Measurements from ENCODE around the gene WDFY1. TPM values are rescaled to one million over a fixed set of nuclear protein-coding genes. Genes with fewer than 3 reads are reported as not detected.

WDFY1 gene
- total RNA-seq, 1 donor from 2014 or later, result 50.1 TPM

DNA sequence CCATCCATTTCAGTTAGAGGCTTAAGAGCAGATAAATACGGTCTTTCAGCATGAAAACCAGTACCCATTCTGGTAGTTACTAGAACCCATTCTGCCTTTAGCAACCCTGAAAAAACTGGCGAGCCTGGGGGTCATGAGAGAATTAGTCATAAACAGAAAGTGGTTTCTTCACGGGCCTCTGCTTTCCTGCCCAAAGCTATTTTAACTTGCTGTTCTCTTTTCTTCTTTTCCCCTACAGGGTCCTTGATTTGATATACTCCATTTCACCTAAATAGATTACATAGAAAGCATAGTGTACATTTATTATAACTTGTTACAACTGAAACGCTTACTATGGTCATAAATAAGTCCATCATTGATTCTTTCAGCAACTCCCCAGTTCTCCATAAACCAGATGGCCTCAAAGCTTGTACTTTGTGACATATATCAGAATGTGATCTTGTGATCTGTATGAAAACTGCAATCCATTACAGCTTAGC, 48.3 kb downstream of the WDFY1 start:
- ATAC-seq, result peak; percentile 46
- DNase-seq, result no peak
- Histone ChIP-seq H3K4me1 (no peaks in the 10 kb centered on the region), H3K9me3 (no peaks in the 10 kb centered on the region), H3K27ac (no peak overlapping the region), H3K36me3 (peaks cover 84% of the 10 kb centered on the region), H3K4me3 (no peak overlapping the region), H3K27me3 (no peaks in the 10 kb centered on the region)
- intact Hi-C loops (cut with DNase I), result no loop called here
- TF ChIP-seq, protein P1, sequence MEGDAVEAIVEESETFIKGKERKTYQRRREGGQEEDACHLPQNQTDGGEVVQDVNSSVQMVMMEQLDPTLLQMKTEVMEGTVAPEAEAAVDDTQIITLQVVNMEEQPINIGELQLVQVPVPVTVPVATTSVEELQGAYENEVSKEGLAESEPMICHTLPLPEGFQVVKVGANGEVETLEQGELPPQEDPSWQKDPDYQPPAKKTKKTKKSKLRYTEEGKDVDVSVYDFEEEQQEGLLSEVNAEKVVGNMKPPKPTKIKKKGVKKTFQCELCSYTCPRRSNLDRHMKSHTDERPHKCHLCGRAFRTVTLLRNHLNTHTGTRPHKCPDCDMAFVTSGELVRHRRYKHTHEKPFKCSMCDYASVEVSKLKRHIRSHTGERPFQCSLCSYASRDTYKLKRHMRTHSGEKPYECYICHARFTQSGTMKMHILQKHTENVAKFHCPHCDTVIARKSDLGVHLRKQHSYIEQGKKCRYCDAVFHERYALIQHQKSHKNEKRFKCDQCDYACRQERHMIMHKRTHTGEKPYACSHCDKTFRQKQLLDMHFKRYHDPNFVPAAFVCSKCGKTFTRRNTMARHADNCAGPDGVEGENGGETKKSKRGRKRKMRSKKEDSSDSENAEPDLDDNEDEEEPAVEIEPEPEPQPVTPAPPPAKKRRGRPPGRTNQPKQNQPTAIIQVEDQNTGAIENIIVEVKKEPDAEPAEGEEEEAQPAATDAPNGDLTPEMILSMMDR (IDR thresholded peaks at IDR 0.05), result no peak

DNA sequence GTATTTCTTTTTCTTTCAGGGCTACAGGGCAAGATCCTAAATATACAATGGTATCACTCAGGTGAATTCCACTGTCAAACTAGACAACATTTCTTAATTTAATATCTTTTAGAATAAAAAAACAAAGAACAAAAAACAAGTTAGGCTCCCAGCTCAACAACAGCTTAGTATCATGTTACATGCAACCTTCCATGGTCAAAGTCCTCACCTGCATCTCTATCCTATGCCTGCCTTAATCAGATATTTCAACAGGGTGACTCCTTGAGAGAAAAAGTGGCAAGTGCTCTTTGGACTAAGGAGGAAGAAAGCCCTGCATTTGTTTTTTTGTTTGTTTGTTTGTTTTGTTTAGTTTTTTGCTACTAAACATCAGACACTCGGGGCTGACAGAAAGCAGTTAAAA, 50.2 kb downstream of the WDFY1 start:
- Histone ChIP-seq H3K36me3 (peaks cover 83% of the 10 kb centered on the region), H3K4me3 (no peak overlapping the region), H3K27me3 (no peaks in the 10 kb centered on the region), H3K9me3 (no peaks in the 10 kb centered on the region), H3K4me1 (no peaks in the 10 kb centered on the region), H3K27ac (no peak overlapping the region)
- ATAC-seq (no peak), DNase-seq (no peak)
- intact Hi-C loops (cut with DNase I), result no loop called here
- TF ChIP-seq, protein P1 (IDR thresholded peaks at IDR 0.05), result no peak

- intact Hi-C loops (cut with DNase I), result no loop called here
These were observed 51.1 kb downstream of the WDFY1 start for GRCh38 chr2:223894009-223894408.

GRCh38 chr2:223890721-223891120, 54.4 kb downstream of the WDFY1 start:
- H3K27me3 ChIP-seq, result no peaks in the 10 kb centered on the region
- no peaks in the 10 kb centered on the region for H3K4me1 ChIP-seq
- peaks cover 73% of the 10 kb centered on the region for H3K36me3 ChIP-seq
- intact Hi-C loops (cut with DNase I), result no loop called here
- ATAC-seq, result no peak
- H3K27ac ChIP-seq, result no peak overlapping the region
- TF ChIP-seq, protein P1 (IDR thresholded peaks at IDR 0.05), result no peak
- H3K9me3 ChIP-seq, result no peaks in the 10 kb centered on the region
- no peak overlapping the region for H3K4me3 ChIP-seq
- DNase-seq, result no peak

More at GRCh38 chr2:223894009-223894408, 51.1 kb downstream of the WDFY1 start:
- TF ChIP-seq, protein P1 (IDR thresholded peaks at IDR 0.05), result no peak
- Histone ChIP-seq H3K36me3 (peaks cover 81% of the 10 kb centered on the region), H3K4me3 (no peak overlapping the region), H3K27me3 (no peaks in the 10 kb centered on the region), H3K27ac (no peak overlapping the region), H3K4me1 (no peaks in the 10 kb centered on the region), H3K9me3 (no peaks in the 10 kb centered on the region)
- no peak for DNase-seq
- ATAC-seq, result no peak

DNA sequence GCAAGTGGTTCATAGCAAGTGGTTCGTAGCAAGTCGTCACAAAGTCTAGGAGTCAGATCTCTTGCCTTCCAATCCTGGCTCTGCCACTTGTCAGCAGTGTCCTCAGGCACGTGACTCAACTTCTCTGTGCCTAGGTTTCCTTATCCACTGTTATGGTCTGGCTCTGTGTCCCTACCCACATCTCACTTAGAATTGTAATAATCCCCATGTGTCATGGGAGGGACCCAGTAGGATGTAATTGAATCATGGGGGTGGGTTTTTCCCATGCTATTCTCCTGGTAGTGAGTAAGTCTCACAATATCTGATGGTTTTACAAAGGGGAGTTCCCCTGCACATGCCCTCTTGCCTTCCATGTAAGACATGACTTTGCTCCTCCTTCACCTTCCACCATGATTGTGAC, 55.9 kb downstream of the WDFY1 start:
- ATAC-seq (no peak), DNase-seq (no peak)
- Histone ChIP-seq H3K4me1 (no peaks in the 10 kb centered on the region), H3K4me3 (no peak overlapping the region), H3K9me3 (no peaks in the 10 kb centered on the region), H3K27ac (no peak overlapping the region), H3K36me3 (peaks cover 73% of the 10 kb centered on the region), H3K27me3 (no peaks in the 10 kb centered on the region)
- intact Hi-C loops (cut with DNase I), result no loop called here
- TF ChIP-seq, protein P1 (IDR thresholded peaks at IDR 0.05), result no peak

DNA sequence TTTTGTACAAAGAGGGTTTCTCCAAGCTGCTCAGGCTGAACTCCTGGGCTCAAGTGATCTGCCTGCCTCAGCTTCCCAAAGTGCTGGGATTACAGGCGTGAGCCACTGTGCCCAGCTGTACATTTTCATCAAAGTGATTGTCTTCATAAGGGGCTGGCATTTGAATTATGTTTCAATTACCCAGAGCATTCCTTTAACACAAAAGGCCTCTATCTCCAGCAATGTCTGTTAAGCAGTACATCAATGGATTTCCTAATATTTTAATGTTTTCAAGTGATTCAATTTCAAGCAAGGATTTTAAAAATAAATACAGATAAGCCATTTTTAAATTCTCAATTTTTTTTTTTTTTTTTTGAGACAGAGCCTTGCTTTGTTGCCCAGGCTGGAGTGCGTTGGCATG, 56.9 kb downstream of the WDFY1 start:
- intact Hi-C loops (cut with DNase I), result no loop called here
- H3K4me3 ChIP-seq, result no peak overlapping the region
- no peaks in the 10 kb centered on the region for H3K27me3 ChIP-seq
- no peaks in the 10 kb centered on the region for H3K9me3 ChIP-seq
- no peak for DNase-seq
- ATAC-seq, result no peak
- TF ChIP-seq, protein P1 (IDR thresholded peaks at IDR 0.05), result no peak
- H3K27ac ChIP-seq, result peak overlapping the region; percentile 47
- peaks cover 73% of the 10 kb centered on the region for H3K36me3 ChIP-seq
- no peaks in the 10 kb centered on the region for H3K4me1 ChIP-seq
